GM12865 (cell line): ENCODE results near the gene MSI1.

Experiments used
- DNase-seq: peaks from one replicate; pipeline ENCODE4 v3.0.0; 2010; ENCODE audit warnings: low read depth
- H3K4me3 ChIP-seq: 2 replicates; pipeline ENCODE4 v1.5.1; 2011; ENCODE audit warnings: mild to moderate bottlenecking, low read depth, low read length, control low read depth
- TF ChIP-seq, protein P1 (sequence below): IDR thresholded peaks from 2 replicates; pipeline ENCODE4 v1.5.1; 2011; ENCODE audit warnings: low read length, control low read depth, low read depth, inconsistent platforms; ENCODE audit not compliant: insufficient read depth; ENCODE audit errors: missing control alignments

Gene MSI1

DNA sequence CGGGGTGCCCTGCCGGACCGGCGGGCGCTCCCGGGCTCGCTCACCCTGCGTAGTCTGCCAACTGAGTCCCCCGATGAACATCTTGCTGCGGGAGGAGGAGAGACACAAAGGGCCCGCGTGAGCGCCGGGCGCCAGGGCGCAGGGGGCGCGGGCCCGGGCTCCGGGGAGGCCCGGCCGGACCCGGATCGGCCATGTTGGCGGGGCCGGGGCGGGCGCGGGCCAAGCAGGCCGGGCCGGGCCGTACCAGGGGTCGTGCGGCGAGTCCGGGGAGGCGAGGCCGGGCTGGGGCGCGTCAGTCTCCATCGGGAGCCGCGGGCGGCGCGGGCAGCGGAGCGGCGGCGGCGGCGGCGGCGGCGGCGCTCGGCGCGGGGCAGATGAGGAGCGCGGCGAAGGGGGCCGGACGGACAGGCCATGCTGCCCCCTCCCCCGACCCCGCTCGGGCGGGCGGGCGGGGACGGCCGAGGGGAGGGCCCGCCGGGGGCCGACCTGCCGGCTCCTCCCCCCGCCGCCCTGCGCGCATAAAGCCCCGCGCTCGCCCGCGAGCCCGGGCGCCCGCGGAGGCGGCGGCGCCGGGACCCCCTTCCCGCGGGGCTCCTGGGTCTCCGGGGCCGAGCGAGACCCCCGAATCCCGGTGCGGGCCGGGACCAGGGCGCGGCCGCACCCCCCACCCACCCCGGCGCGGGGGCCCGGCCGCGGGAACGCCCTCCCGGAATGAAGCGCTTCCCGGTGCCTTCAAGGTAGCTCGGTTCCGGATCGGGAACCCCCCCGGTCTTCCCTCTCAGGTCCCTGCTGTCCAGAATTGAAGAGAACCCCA lies at the start of gene MSI1:
TSS of gene MSI1 (minus strand) at position 376 of the 814 bp plus-strand sequence. CDS start at position 303, 73 bp downstream.
- TF ChIP-seq, protein P1, sequence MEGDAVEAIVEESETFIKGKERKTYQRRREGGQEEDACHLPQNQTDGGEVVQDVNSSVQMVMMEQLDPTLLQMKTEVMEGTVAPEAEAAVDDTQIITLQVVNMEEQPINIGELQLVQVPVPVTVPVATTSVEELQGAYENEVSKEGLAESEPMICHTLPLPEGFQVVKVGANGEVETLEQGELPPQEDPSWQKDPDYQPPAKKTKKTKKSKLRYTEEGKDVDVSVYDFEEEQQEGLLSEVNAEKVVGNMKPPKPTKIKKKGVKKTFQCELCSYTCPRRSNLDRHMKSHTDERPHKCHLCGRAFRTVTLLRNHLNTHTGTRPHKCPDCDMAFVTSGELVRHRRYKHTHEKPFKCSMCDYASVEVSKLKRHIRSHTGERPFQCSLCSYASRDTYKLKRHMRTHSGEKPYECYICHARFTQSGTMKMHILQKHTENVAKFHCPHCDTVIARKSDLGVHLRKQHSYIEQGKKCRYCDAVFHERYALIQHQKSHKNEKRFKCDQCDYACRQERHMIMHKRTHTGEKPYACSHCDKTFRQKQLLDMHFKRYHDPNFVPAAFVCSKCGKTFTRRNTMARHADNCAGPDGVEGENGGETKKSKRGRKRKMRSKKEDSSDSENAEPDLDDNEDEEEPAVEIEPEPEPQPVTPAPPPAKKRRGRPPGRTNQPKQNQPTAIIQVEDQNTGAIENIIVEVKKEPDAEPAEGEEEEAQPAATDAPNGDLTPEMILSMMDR = no peak
- no peak for DNase-seq
- no peak within 1 kb of the TSS for H3K4me3 ChIP-seq

DNA sequence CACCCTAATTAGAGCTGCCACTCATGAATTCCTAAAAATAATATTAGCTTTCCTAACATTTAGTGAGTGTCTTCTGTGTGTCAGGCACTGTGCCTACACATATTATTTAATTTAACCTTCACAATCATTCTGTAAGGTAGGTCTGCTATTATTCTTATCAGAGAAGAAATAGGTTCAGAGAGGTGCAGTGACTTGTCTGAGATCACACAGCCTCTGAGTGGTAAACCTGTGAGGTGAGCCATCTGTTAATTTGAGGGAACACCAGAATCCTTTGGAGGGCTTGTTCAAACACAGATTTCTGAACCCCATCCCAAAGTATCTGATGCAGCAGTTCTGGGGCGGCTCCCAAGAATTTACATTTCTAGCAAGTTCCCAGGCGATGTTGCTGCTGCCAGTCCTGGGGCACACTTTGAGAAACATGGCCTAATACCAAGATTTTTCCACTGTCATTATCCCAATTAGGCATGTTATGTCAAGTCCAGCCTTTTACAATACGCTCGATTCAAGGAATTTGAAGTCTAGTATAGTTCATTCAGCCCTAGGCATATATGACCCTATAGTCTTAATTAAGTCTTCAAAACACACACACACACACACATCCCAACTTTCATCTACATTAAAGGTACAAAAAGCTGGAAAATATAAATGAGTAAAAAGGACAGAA lies 49.1 kb upstream of the MSI1 start:
- TF ChIP-seq, protein P1 = no peak
- DNase-seq = no peak
- H3K4me3 ChIP-seq = no peak overlapping the region

DNA sequence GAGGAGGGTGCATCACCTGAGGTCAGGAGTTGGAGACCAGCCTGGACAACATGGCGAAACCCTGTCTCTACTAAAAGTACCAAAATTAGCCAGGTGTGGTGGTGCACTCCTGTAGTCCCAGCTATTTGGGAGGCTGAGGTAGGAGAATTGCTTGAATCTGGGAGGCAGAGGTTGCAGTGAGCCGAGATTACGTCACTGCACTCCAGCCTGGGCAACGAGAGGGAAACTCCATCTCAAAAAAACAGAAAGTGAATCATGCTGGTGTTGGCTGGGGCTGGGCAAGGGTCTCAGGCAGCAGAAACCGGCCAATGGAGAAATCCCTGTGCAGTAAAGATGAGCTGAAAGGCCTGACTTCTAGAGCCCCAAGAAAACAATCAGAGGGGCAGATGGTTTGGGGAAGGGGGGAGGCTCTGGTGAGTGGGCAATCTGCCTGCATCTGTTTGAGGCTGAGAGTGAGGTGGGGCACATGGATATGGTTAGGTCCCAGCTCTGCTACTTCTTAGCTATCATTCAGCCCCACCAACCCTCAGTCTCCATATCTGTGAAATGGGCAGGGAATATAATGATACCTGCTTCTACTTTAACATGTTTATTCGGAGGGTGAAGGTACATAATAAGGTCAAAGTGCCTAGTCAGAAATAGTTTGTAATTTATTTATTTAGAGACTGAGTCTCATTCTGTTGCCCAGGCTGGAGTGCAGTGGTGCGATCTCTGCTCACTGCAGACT lies 47.7 kb upstream of the MSI1 start:
- no peak for DNase-seq
- no peak overlapping the region for H3K4me3 ChIP-seq
- TF ChIP-seq, protein P1 = no peak

GRCh38 chr12:120413901-120414695 lies 45.1 kb upstream of the MSI1 start:
- no peak overlapping the region for H3K4me3 ChIP-seq
- TF ChIP-seq, protein P1 = no peak
- DNase-seq = no peak

DNA sequence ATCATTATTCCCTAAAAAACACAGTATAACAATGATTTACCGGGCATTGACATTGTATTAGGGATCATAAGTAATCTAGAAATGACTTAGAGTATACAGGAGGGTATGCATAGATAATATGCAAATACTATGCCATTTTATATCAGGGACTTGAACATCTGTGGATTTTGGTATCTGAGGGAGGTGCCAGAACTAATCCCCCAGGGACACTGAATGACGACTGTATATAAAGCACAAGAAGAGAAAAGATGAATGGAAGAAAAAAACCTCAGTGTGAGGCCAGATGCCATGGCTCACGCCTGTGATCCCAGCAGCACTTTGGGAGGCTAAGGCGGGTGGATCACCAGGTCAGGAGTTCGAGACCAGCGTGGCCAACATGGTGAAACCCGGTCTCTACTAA lies 43.5 kb upstream of the MSI1 start:
- TF ChIP-seq, protein P1 = no peak

DNA sequence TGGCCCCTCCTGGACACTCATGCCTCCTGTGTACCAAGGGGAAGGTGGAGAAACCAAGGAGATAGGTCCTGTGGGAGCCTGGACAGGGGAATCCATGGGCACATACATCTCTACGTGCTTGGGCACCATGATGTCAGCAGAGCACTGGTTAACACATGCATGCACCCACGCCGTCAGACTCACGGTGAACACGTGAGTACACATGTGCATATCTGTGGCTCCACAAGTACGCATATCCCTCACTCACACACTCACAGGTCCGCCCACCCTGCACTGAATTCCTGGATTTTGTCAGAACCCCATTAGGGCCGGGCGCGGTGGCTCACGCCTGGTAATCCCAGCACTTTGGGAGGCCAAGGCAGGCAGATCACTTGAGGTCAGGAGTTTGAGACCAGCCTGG lies 39.8 kb upstream of the MSI1 start:
- H3K4me3 ChIP-seq = no peak overlapping the region
- TF ChIP-seq, protein P1 = no peak
- no peak for DNase-seq

More for the DNA sequence above, 43.5 kb upstream of the MSI1 start:
- no peak overlapping the region for H3K4me3 ChIP-seq
- no peak for DNase-seq
